ENCODE results near the gene UBA52.
"Not testable (repeated sequence)": the region's sequence is repeated elsewhere in the genome, so short reads cannot be mapped to it uniquely, and the experiment has no call there.

UBA52 gene

DNA sequence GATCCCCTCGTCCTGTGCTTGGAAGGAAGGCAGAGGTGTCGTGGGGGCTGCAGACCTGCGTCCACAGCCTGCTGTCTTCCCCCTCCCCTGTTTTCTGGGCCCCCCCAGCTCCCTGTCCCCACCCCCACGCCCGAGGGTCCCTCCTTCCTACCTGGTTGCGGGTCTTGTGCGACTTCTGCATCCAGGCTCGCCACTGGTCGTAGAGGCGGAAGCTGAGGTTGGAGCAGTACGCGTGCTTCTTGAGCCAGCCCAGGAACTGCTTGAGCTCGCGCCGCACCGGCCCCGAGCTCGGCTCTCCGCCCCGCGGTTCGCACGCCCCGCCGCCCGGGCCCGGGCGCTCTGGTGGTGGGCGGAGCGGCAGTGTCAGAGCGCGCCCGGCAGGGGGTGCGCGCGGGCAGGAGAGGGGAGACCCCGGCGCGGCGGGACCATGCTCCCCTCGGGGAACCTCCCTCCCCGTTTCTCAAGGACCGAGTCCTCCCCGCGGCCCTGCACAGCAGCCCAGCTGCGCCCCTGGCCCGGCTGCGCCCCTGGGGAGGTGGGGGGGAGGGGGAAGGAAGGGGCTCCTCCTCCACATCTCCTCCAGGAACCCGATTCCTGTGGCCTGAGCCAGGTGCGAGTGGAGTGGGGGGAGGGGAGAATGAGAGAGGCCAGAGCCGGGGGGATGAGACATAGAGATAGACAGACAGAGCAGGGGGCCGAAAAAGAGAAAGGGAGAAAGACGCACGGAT lies 22.6 kb downstream of the UBA52 start:
- Mint-ChIP-seq H3K4me3 (peak overlapping the region; percentile 74), H3K9me3 (no peaks in the 10 kb centered on the region), H3K4me1 (ENCODE audit: low read depth) (peaks cover 32% of the 10 kb centered on the region), H3K36me3 (ENCODE audit: low read depth) (peaks cover 21% of the 10 kb centered on the region), H3K27me3 (no peaks in the 10 kb centered on the region), H3K27ac (peak overlapping the region; percentile 75)

DNA sequence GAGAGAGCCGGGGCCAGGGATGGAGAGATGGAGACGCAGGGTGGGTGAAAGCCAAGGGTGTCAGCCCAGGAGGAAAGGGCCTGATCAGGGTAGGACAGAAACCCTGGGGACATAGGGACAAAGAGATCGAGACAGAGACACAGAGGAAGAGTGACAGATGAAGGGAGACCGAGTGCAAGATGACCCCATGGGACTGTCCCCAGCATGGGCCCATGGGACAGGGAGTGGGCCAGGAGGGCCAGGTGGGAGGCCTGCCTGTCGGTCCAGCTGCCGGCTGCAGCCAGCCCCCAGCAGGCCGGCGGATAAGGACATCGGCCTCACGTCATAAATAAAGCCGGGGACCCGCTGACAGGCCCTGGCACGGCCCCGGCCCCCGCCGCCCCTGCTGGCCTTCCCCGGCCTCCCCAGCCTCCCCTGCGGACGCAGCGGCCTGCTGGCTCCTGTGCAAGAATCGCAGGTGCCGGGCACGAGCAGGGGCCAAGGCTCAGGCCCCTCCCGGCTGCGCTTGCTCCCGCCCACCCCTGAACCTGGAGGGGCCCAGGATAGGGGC lies 23.2 kb downstream of the UBA52 start:
- peaks cover 17% of the 10 kb centered on the region for H3K36me3 Mint-ChIP-seq (ENCODE audit: low read depth)
- peaks cover 28% of the 10 kb centered on the region for H3K4me1 Mint-ChIP-seq (ENCODE audit: low read depth)
- H3K27me3 Mint-ChIP-seq: no peaks in the 10 kb centered on the region
- peak overlapping the region; percentile 75 for H3K27ac Mint-ChIP-seq
- peak overlapping the region; percentile 74 for H3K4me3 Mint-ChIP-seq
- H3K9me3 Mint-ChIP-seq: no peaks in the 10 kb centered on the region

DNA sequence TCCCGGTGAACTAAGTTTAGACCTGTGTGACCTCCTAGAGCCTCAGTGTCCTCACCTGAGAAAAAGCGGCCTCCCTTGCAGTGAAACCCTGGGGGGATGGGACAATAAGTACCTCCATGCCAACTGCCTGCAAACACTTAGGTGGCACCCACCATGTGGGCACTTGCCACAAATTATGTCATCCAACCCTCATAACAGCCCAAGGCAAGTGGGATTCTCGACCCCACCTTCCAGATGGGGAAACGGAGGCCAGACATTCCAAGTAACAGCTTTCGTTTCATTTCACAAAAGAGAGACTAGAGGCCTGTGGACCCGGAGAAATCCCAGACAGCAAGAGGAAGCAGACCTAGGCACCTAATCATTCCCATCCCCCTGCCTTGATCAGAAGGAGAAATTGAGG lies 23.8 kb downstream of the UBA52 start:
- Mint-ChIP-seq H3K4me3 (no peak overlapping the region), H3K27me3 (no peaks in the 10 kb centered on the region), H3K27ac (no peak overlapping the region), H3K4me1 (ENCODE audit: low read depth) (peaks cover 24% of the 10 kb centered on the region), H3K9me3 (no peaks in the 10 kb centered on the region), H3K36me3 (ENCODE audit: low read depth) (peaks cover 13% of the 10 kb centered on the region)

DNA sequence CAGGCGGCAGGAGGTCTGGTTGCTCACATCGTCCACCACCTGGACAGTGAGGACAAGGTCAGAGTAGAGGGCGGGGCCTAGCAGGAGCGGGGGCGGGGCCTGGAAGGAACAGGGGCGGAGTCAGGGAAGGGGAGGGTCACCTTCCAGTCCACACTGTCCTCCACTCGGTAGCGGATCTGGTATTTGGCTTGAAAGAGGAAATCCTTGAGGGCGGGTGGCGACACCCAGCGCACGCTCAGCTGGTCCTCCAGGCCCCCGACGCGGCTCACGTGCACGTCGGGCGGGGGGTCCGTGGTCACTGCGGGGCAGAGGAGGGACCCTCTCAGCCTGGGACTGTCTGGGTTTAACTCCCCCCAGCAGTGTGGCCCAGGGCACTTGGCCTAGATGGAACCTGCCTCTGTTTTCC lies 25.1 kb downstream of the UBA52 start:
- no peak overlapping the region for H3K27ac Mint-ChIP-seq
- H3K27me3 Mint-ChIP-seq: peaks cover 4% of the 10 kb centered on the region
- peaks cover 18% of the 10 kb centered on the region for H3K4me1 Mint-ChIP-seq (ENCODE audit: low read depth)
- peaks cover 5% of the 10 kb centered on the region for H3K36me3 Mint-ChIP-seq (ENCODE audit: low read depth)
- no peaks in the 10 kb centered on the region for H3K9me3 Mint-ChIP-seq
- no peak overlapping the region for H3K4me3 Mint-ChIP-seq

DNA sequence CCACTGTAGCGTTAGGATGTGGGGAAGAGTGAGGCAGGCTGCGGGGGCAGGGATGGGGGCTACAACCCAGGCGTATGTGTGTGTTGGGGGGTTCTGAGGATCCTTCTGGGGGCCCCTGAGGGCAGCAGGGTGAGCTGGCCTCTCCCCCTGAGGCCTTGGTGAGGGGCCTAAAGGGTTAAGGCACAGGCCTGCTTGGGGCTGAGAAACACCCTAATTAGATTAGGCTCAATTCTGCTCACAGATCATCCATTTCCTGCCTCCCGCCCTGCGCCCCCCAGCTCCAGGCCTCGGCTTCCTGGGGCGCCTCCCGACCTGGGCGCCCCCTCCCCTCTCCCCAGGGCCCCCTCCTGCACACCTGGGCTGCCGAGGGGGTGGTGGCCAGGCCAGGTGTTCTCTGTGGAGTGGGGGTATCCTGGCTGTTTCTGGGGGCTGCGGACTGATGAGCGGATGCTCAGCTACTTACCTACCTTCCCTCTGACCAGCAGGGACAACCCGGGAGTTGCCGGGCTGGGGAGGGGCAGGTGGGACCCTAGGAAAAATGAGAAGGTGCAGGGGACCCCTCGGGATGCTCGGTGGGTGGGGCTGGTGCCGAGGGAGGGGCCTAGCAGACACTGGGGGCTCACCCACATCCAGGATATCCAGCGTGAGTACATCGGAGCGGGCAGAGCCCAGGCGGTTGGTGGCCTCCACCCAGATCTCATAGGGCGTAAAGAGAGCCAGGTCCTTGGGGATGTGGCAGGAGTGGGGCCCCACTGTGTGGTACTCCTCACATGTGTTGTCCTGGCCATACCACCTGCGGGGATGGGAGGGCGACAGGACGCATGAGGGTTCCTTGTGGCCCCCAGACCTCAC lies 26.4 kb downstream of the UBA52 start:
- Mint-ChIP-seq H3K4me1 (ENCODE audit: low read depth) (peaks cover 18% of the 10 kb centered on the region), H3K9me3 (no peaks in the 10 kb centered on the region), H3K27ac (no peak overlapping the region), H3K27me3 (peaks cover 14% of the 10 kb centered on the region), H3K36me3 (ENCODE audit: low read depth) (no peaks in the 10 kb centered on the region), H3K4me3 (no peak overlapping the region)

DNA sequence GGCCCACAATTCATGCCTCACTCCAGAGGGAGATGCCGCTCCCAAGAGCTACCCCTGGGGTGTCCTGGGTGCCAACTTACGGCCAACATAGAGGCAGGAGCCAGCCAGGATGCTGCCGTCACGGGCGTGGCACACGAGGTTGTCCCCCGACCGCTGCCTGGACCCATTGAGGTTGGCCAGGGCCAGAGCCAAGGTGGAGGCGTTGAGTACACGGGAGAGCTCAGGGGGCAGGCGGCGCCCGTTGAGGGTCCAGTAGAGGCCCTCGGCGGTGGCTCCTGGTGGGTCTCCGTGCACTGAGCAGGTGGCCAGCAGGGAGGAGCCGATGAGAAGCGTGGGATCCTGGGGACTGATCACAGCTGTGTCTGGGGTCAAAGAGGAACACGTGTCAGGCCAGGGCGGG lies 27.8 kb downstream of the UBA52 start:
- H3K27ac Mint-ChIP-seq: no peak overlapping the region

DNA sequence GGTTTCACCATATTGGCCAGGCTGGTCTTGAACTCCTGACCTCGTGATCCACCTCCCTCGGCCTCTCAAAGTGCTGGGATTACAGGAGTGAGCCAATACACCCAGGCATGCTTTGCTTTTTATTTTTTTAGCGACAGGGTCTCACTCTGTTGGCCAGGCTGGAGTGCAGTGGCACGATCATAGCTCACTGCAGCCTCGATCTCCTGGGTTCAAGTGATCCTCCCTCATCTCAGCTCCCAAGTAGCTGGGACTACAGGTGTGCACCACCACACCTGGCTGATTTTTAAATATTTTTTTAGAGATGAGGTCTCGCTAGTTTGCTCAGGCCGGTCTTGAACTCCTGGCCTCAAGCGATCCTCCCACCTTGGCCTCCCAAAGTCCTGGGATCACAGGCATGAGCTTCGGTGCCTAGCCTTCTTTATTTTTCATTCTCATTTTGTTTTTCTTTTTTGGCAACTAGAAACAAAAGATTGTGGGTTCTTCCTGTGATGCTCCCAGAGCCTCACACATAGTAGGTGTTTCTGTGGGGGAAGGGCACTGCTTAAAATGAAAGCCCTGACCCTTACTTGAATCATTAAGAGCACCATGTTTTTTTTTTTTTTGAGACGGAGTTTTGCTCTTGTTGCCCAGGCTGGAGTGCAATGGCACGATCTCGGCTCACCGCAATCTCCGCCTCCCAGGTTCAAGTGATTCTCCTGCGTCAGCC lies 29.2 kb downstream of the UBA52 start:
- H3K9me3 Mint-ChIP-seq; H3K27ac Mint-ChIP-seq; H3K36me3 Mint-ChIP-seq (ENCODE audit: low read depth); H3K4me3 Mint-ChIP-seq: not testable (repeated sequence)
- peaks cover 34% of the 10 kb centered on the region for H3K27me3 Mint-ChIP-seq
- H3K4me1 Mint-ChIP-seq (ENCODE audit: low read depth): peaks cover 12% of the 10 kb centered on the region

More for the DNA sequence above, 27.8 kb downstream of the UBA52 start:
- H3K36me3 Mint-ChIP-seq (ENCODE audit: low read depth): no peaks in the 10 kb centered on the region
- no peak overlapping the region for H3K4me3 Mint-ChIP-seq
- H3K9me3 Mint-ChIP-seq: no peaks in the 10 kb centered on the region
- H3K4me1 Mint-ChIP-seq (ENCODE audit: low read depth): peaks cover 17% of the 10 kb centered on the region
- H3K27me3 Mint-ChIP-seq: peaks cover 22% of the 10 kb centered on the region

DNA sequence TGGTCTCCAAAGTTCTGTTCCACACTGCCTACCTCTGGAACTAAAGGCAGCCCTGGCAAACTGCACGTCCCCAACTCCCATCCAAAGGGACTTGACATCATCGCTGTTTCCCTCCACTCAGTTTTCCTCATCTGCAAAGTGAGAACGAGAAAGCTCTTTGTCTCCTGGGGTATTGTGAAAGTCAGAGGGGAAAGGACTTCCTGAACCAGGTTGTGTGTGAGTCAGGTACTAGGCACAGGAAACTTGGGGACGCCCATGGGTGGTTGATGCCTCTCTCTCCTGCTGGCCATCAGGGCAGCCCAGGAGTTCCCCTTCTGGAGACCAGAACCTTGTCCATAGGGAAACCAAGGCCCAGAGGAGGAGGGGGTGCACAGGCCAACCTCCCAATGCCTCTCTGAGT lies 30.2 kb downstream of the UBA52 start:
- Mint-ChIP-seq H3K27me3 (peaks cover 34% of the 10 kb centered on the region), H3K27ac (no peak overlapping the region), H3K4me1 (ENCODE audit: low read depth) (peaks cover 8% of the 10 kb centered on the region), H3K4me3 (no peak overlapping the region), H3K9me3 (no peaks in the 10 kb centered on the region), H3K36me3 (ENCODE audit: low read depth) (no peaks in the 10 kb centered on the region)

DNA sequence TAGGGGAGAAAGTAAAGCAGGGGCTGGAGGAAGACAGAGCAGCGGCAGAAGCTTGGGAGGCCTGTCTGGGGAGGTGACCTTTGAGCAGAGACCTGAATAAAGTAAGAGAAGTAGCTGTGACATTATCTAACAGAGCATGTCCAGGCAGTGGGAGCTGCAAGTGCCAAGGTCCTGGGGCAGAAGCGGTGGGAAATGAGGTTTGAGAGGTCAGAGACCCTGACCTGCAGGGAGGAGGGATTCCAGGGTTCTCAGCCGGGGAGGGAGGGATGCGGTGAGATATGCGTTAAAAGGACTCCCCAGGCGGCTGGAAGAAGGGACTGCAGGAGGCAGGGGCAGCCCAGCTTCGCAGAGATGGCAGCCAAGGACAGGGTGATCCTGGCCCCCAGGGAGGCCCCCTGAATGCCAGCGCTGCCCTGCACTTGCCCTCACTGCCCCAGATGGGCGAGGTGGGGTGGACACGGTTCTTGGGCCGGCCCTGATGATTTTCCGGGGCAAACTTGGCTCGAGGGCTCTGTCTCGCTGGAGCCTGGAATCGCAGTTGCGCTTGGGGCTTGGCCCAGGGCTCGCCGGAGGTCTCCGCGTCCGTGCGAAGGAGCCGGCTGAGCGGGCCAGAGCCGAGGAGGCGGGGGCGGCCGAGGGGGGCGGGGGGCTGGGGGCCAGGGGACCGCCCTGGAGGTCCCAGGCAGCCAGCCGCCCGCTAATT lies 31.7 kb downstream of the UBA52 start:
- peaks cover 44% of the 10 kb centered on the region for H3K27me3 Mint-ChIP-seq
- no peaks in the 10 kb centered on the region for H3K9me3 Mint-ChIP-seq
- no peak overlapping the region for H3K27ac Mint-ChIP-seq
- H3K4me1 Mint-ChIP-seq (ENCODE audit: low read depth): peaks cover 11% of the 10 kb centered on the region
- H3K36me3 Mint-ChIP-seq (ENCODE audit: low read depth): no peaks in the 10 kb centered on the region
- H3K4me3 Mint-ChIP-seq: no peak overlapping the region

DNA sequence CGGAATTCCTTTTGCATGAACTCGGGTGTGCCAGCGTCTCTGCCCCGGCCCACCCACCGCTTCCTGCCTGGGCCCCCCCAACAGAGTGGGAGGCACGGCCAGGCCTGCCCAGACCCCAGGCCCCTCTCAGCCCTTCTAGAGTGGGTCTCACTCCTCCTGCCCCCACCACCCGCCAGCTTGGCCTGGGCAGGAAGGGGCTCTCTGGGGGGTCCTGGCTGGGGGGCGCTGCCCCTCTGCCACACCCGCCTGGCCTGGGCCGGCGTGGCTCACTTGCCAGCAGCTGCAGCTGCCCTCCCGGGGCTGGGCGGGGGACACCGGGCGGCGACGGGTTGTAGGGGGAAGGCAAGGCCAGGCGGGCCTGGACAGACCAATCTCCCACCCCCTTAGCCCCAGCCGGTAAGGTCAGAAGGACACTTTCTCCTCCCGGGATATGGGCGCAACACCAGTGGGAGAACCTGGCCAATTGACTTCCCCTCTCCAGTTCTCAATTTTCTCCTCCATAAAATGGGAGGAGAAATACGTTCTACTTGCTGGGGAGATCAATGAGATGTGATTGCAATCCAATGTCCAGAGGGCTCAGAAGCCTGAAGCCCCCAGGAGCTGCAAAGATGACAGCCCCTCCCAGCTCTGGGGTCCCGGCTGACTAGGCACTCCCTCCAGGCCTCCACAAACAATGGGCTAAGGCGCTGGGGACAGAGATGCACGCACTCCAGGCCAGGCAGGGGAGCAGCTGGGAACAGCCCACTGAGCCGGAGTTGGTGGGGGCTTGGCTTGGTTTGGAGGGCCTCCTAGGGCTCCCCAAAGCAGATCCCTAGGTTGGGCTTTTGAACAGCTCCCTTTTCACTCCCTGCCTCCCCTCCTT lies 32.5 kb downstream of the UBA52 start:
- Mint-ChIP-seq H3K4me3 (no peak overlapping the region), H3K9me3 (no peaks in the 10 kb centered on the region), H3K27ac (no peak overlapping the region), H3K4me1 (ENCODE audit: low read depth) (peaks cover 11% of the 10 kb centered on the region), H3K27me3 (peaks cover 52% of the 10 kb centered on the region), H3K36me3 (ENCODE audit: low read depth) (no peaks in the 10 kb centered on the region)

DNA sequence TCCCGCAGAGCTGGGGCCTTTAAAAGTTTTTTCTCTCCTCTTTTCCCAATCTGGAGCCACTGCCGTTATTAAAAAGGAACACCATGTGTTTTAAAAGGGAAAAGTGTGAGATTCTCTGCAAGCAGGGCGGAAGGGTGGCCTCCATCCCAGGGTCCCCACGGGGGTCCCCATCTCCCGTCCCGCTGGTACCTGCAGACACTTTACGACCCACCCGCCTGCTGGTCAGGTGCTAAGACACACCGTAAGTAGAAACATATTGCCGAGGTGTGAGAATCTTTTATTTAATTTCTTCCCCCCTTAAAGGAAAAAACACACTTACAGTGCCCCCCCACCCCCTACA lies 33.1 kb downstream of the UBA52 start:
- H3K4me1 Mint-ChIP-seq (ENCODE audit: low read depth): peaks cover 11% of the 10 kb centered on the region
- H3K27ac Mint-ChIP-seq: no peak overlapping the region
- no peaks in the 10 kb centered on the region for H3K9me3 Mint-ChIP-seq
- H3K27me3 Mint-ChIP-seq: peaks cover 58% of the 10 kb centered on the region
- no peaks in the 10 kb centered on the region for H3K36me3 Mint-ChIP-seq (ENCODE audit: low read depth)
- no peak overlapping the region for H3K4me3 Mint-ChIP-seq

DNA sequence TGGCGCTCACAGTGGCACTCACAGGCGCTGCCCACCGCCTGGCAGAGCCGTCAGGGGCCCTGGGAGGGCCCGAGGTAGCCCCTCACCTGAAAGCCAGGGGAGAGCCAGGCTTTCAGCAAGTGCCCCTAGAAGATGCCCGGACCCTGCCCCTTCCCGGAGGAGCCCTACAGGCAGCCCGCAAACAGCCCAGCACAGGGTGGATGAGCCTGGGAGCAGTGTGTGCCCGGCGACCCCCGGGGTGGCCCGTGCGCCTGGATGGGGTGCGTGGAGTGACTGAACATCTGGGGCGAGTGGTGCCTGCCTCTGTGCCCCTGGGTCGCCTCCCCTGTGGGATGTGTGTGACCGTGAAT lies 33.5 kb downstream of the UBA52 start:
- Mint-ChIP-seq H3K27me3 (peaks cover 62% of the 10 kb centered on the region), H3K4me3 (peak overlapping the region; percentile 47), H3K9me3 (no peaks in the 10 kb centered on the region), H3K27ac (no peak overlapping the region), H3K4me1 (ENCODE audit: low read depth) (peaks cover 11% of the 10 kb centered on the region), H3K36me3 (ENCODE audit: low read depth) (no peaks in the 10 kb centered on the region)

DNA sequence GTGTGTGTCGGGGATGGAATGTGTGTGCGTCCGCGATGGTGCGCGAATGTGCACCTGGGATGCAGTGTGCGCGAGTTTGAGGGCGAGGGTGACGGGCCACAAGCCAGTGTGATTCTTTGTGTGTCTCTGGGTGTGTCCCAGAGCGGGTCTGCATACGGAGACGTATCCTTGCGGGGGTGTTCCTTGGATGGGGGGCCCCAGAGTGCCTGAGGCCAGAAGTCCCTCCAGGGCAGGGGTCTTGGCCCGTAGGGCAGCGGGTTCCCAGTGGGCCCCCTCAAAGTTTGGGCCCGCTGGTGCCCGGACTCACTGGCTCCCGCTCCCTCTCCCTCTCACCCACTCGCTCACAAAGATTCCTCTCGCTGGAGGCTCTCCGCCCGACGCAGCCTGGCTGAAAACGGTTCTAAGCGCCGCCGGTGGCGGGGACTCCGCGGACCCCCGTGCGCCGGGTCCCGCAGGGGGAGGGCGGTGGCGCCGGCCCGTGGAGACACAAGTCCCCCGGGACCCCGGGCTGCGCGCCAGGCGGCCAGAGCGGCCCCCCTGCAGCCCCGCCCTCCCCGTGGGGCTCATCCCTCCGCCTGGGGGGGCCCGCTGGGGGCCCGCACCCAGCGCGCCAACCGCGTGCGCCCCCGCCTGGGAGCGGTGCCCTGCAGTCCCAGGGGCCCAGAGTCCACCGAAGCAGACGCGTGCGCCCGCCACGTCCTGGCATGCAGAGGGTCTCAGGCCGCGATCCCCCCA lies 34.1 kb downstream of the UBA52 start:
- H3K27me3 Mint-ChIP-seq: peaks cover 65% of the 10 kb centered on the region
- no peaks in the 10 kb centered on the region for H3K36me3 Mint-ChIP-seq (ENCODE audit: low read depth)

More for the DNA sequence above, 34.1 kb downstream of the UBA52 start:
- Mint-ChIP-seq H3K9me3 (no peaks in the 10 kb centered on the region), H3K27ac (no peak overlapping the region), H3K4me3 (peak overlapping the region; percentile 47), H3K4me1 (ENCODE audit: low read depth) (peaks cover 11% of the 10 kb centered on the region)
